CMK (cell line): ENCODE measurements around the gene GRIK5.
"Not testable (repeated sequence)": the region's sequence is repeated elsewhere in the genome, so short reads cannot be mapped to it uniquely, and the experiment has no call there.

Experiments used
- DNase-seq: peaks from one replicate; pipeline ENCODE4 v3.0.0-alpha.2; 2010; ENCODE audit warnings: low read depth

GRIK5 gene, protein sequence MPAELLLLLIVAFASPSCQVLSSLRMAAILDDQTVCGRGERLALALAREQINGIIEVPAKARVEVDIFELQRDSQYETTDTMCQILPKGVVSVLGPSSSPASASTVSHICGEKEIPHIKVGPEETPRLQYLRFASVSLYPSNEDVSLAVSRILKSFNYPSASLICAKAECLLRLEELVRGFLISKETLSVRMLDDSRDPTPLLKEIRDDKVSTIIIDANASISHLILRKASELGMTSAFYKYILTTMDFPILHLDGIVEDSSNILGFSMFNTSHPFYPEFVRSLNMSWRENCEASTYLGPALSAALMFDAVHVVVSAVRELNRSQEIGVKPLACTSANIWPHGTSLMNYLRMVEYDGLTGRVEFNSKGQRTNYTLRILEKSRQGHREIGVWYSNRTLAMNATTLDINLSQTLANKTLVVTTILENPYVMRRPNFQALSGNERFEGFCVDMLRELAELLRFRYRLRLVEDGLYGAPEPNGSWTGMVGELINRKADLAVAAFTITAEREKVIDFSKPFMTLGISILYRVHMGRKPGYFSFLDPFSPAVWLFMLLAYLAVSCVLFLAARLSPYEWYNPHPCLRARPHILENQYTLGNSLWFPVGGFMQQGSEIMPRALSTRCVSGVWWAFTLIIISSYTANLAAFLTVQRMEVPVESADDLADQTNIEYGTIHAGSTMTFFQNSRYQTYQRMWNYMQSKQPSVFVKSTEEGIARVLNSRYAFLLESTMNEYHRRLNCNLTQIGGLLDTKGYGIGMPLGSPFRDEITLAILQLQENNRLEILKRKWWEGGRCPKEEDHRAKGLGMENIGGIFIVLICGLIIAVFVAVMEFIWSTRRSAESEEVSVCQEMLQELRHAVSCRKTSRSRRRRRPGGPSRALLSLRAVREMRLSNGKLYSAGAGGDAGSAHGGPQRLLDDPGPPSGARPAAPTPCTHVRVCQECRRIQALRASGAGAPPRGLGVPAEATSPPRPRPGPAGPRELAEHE

DNA sequence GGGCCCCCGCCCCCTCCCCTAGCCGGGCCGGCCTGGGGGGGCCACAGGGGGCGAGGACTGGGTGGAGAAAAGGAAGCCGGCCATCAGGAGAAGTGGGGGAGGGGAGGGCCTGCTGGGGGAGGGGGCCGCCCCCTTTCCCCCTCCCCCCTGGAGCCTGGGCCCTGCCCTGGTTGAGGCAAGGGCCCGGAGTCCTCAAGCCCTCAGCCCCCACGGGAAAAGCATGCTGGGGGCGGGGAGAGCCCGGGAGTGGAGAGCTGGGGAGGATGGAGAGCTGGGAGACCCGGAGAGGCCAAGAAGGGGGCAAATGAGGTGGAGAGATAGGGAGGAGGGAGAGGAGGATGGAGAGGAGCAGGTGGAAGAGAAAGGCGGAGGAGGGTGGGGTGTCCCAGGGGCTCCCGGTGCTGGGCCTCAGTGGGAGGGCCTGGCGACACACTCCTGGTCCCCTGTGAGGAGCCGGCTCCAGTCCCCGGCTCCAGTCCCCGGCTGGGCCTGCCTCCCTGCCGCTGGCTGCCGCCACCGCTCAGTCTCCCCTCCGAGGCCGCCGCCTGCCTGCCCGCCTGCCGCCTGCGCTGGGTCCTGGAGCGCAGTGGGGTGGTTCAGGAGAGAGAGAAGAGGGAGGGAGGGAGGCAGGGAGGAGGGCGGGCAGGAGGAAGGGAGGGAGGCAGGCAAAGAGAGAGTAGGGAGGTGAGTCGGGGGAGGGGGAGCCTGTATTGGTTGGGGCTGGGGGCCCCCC lies at the start of gene GRIK5:
GRIK5 (minus strand) TSS at position 588 of the 733 bp plus-strand sequence. CDS start 4,436 bp downstream, outside the sequence.
- DNase-seq = peak; percentile 76

DNA sequence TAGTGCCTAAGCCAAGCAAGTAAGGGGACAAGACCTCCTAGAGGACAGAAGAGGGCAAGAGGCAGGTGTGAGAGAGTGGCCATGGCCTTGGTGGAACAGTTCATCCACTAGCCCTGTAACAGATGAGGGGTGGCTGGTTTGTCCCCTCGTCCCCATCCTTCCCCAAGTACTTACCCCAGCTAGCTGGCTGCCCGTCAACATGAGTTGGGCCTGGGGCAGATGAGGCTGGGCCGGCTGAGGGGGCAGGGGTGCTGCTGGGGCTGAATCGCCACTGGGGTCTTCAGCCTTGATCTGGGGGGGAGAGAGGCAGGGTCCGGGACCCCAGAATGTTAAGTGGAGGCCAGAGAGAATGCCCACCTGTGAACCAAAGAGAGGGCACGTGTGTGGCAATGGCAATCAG lies 47.1 kb upstream of the GRIK5 start:
- no peak for DNase-seq

DNA sequence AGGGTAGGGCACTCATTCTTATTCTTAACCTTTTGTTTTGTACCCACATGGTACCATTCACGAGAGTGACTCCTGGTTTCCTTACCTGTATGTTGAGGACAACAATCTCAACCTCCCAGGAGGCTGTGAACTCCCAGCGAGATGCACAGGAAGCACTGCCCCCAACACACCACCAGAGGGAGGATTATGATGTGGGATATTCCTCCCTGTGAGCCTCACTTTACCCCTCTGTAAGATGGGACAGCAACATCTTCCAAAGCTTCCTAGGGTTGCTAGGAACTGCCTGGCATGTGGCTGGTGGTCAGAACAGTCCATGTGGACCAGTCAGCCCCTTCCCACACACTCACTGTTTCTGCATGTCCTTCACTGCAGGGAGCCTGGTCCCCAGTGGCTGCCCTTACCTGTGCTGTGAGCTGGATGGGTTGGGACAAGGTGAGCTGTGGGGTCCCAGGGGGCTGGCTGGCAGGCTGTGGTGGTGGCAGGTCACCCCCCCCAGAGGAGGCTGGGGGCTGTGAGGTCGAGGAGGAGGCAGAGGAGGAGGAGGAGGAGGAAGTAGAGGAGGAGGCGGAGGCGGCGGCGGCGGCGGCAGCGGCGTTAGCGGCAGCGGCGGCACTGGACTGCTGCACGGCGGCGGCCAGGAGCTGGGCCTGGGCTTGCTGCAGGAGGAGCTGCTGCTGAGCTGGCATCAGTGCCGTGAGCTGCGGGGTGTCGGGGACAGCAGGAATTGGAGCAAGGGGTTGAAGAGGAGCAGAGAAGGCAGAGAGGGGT lies 46.5 kb upstream of the GRIK5 start:
- no peak for DNase-seq

DNA sequence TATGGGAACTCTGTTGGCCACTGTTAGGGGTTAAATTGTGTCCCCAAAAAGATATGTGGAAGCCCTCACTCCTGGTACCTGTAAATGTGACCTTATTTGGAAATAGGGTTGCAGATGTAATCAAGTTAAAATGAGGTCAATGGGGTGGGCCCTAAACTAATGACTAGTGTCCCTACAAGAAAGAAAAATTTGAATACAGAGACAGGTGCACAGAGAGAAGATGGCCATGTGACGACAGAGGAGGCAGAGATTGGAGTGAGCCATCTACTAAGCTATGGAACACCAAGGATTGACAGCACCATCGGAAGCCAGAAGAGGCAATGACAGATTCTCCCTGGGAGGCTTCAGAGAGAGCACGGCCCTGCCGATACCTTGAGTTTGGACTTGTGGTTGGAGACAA lies 45.7 kb upstream of the GRIK5 start:
- no peak for DNase-seq

DNA sequence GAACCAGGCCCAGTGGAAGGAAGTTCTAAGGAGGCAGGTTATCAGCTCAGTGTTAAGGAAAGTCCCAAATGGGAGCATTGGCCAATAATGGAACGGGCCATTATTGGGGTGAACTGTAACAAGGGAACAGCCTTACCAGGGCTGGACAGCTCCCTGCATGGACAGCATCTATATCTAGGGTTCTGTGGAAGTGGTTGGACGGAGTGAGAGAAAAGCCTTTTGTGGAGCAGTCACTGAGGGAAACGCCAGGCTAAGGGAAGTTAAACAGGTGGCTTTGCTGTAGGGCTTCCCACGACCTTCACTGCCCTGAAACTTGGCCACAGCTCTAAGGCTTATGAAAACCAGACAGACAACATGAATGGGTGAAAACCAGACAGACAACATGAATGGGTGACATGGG lies 45.2 kb upstream of the GRIK5 start:
- DNase-seq = no peak

DNA sequence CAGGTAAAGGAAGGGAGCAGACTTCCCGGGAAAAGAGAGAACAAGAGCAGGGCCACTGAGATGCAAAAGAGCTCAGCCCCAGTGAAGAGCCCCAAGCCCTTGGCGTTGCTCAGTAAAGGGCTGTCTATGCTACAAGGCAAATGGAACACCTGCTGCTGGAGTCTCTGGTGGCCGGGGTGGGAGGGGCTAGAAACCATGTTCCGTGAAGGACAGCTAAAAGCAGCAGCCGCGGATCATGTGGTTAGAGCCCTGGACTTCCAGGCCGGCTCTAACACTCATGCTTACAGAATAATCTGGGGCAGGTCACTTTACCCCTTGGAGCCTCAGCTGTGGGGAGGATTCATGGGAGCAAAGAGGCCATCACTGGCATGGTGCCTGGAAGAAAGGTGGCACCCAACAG lies 44.4 kb upstream of the GRIK5 start:
- DNase-seq = no peak

DNA sequence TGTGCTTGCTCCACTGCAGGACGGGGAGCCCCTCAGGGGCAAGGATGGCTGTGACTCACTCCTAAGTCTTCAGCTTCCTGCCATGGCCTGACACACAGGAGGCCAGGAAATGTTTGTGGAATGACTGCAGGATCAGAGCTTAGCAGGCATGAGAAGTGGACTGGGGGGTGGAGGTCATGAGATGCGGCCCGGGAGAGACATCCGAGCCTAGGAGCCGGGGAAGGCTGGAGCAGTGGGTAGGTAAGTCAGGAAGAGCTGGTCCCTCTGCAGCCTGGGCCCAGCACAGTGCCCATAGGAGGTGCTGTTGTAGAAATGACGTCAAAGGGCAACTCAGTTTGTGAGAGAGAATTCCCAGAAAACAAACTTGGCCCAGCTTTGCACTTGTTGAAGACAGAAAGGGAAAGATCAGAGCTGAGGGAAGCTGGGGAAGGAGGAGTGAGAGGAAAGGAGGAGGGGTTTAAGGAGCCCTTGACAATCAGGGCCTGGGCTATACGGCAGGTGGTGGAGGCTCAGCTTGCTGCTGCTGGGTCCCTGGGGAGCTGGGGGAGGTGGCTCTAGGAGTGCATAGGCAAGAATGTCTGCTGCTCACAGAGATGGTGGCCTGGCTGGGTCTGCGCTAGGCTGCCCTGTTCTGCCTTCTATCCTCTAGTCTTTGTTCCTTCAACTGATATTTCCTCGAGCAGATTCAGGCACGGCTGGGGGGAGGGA lies 43.8 kb upstream of the GRIK5 start:
- DNase-seq = no peak

DNA sequence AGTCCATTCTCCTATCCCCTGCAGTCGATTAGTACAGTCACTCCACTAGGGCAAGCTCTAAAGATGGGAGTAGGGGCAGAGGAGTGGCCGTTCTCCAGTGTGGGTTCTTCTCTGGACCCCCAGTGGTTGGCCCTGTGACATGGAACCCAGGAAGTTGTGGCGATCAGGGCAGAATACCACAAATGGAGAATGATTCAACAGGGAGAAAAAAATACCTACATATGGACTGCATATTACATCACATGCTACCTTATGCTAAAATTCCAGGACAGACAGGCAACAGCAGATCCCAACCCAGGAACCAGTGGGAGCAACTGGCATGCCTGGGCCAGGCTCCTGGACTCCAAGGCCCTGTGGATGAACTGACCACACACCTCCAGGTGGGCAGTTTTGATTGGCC lies 41.8 kb upstream of the GRIK5 start:
- no peak for DNase-seq

DNA sequence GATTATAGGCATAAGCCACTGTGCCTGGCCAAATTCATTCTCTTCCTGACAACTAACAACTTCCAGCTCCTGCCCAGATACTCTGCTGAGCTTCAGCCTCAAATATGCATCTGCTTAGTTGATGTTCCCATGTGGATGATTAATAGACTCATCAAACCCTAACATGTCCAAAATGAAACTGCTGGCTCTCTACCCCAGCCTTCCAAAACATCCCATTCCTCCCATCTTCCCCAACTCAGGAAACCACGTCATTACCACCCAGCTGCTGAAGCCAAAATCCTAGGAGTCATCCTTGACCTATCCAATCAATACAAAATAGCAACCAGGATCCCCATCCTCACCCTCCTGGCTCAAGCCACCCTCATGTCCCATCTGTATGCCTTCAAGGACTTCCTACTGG lies 41.4 kb upstream of the GRIK5 start:
- DNase-seq = no peak

DNA sequence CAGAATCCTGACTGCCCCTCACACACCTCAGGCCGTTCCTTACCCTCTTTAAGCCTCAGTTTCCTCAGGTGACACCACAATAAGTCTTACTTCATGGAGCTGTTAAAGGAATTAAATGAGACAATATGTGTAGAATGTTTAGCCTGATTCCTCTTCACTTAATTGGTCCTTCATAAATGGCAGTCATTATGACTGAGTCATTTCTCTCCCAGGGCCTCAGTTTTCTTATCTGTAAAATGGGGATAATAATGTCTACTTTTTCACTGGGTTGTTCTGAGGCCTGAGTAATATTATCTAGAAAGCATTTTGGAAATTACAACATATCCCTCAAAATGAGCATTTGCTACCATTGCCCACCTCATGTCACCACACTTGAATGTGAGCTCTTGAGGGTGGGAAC lies 40.7 kb upstream of the GRIK5 start:
- DNase-seq = no peak

DNA sequence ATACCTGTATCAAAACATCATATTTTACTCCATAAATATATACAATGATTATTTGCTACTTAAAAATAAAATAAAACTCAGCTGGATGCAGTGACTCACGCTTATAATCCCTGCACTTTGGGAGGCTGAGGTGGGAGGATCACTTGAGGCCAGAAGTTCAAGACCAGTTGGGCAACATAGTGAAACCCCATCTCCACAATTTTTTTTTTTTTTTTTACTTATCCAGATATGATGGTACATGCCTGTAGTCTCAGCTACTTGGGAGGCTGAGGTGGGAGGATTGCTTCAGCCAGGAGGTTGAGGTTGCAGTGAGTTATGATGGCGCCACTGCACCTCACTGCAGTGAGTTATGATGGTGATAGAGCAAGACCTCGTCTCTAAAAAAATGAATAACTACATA lies 39.9 kb upstream of the GRIK5 start:
- no peak for DNase-seq

DNA sequence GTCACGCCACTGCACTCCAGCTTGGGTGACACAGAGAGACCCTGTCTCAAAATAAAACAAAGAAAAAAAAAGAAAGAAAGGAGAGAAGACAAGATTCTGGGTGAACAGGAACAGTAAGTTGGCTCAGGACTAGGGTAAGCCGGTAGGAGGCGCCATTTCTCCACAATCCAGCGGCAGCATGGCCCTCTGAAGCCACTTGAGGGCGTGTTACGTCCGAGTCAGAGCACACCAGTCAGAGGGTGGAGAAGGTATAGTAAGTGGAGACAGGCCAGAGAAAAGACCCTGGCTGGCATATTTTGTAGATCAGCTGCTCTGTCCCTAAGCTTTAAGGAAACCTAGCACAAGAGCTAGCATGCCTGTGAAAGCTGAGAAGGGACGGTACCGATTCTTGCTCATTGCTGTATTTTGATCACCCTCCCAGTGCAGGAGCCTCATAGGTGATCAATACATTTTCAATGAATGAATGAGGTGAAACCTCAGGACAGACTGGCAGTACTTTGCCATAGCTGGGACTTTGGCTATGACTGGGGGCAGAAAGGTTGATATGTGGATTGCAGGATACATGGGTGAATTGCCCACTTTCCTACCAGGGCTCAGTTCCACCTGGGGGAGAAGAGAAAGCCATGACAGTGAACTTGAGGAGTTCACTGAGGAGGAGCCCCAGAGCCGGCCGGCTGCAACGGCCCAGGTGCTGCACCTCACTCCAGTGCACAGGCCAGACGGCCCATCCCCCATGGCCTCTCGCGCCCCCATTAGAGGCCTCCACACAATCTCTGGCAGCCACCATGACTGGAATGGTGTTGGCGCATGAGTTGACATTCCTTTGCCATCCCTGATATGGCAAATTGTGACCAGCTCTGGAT lies 38.8 kb upstream of the GRIK5 start:
- DNase-seq = peak; percentile 76

DNA sequence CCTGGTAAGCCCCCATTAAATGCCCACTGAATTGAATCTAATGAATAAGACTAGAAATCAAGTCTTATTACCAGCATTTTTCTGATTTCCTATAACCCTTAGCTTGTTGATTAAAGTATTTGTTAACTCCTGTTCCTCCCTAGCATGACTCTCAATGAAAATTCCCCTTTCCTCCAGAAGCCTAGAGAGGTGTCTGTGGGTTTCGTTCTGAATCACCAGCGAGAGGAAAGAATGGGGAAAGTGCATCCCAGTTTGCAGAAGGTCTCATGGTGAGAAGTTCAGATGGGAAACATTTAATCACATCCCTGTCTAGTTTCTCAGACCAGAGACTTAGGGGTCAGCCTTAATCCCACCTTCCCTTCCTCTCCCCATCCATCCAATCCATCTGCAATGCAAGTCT lies 35.4 kb upstream of the GRIK5 start:
- DNase-seq = no peak

DNA sequence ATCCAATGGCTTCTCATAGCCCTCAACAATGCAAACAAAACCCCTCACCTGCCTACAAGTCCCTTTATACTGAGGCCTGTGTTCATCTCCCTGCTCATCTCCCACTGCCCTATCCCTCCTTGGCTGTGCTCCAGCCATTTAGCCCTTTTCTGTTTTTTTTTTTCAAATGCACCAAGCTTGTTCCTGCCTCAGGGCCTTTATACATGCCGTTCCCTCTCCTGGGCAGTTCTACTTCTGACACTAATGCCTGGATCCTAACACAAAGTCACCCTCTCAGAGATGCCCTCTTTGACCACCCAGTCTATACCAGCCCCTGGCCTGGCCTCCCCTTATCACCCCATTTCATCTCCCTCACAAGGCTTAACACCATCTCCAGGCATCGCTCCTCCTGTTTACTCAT lies 32.9 kb upstream of the GRIK5 start:
- no peak for DNase-seq

DNA sequence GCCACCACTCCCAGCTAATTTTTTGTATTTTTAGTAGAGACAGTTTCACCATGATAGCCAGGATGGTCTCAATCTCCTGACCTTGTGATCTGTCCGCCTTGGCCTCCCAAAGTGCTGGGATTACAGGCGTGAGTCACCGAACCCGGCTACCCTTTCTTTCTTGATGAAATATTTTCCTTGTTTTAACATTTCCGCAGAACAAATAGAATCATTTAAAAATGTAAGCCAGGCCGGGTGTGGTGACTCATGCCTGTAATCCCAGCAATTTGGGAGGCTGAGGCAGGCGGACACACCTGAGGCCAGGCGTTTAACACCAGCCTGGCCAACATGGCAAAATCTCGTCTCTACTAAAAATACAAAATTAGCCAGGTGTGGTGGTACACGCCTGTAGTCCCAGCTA lies 30.2 kb upstream of the GRIK5 start:
- DNase-seq = not testable (repeated sequence)

DNA sequence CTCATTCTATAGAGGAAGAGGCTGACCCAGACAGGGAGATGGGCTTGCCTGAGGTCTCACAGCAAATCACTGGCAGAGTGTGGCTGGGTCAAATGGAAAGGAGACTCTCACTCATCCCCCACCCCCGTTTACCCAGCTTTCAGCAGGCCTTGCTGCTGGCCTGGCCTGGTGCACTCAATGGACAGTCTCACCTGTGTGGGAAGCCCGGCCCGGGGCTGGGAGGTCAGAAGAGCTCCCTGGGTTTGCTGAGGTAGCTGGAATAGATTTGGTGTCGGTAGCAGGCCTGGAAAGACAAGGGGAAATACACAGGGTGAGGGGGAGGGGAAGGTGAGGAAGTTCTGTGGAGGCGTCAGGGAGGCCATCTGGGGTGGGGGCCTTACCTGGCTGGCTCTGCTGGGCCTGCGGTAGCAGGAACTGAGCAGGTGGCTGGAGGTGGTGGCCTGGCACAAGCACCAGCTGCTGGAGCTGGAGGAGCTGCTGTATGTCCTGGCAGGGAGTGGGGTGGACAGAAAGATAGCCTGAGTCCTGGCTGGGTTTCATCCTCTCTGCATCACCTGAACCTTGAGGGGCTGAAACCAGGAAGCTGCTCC lies 29.4 kb upstream of the GRIK5 start:
- DNase-seq = no peak

DNA sequence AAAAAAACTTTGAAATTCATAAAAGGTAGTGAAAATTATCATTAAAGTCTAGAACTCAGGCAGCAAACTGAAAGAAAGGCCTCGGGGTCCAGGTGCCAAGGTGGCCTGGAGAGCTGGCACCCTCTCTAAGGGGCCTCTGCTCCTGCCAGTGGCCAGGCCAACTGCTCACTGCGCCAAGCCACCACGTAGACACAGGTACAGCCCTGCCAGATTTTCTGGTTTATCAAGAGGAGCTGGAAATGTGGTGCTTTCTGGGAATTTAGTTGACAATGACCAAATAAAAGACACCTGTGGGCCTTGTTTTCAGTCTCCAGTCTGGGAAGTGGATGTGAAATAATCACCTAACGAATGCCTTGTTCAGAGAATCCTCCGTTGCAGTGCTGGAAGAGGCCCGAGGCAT lies 28.8 kb upstream of the GRIK5 start:
- no peak for DNase-seq

DNA sequence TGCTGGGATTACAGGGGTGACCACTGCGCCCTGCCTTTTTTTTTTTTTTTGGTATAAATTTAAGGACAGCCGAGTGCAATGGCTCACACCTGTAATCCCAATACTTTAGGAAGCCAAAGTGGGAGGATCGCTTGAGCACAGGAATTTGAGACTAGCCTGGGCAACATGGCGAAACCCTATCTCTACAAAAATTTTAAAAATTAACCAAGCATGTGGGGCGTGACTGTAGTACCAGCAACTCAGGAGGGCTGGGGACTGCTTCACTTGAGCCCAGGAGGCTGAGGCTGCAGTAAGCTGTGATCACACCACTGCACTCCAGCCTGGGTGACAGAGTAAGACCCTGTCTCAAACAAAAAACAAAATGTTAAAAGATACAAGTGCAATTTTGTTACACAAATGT lies 27.5 kb upstream of the GRIK5 start:
- DNase-seq = no peak

DNA sequence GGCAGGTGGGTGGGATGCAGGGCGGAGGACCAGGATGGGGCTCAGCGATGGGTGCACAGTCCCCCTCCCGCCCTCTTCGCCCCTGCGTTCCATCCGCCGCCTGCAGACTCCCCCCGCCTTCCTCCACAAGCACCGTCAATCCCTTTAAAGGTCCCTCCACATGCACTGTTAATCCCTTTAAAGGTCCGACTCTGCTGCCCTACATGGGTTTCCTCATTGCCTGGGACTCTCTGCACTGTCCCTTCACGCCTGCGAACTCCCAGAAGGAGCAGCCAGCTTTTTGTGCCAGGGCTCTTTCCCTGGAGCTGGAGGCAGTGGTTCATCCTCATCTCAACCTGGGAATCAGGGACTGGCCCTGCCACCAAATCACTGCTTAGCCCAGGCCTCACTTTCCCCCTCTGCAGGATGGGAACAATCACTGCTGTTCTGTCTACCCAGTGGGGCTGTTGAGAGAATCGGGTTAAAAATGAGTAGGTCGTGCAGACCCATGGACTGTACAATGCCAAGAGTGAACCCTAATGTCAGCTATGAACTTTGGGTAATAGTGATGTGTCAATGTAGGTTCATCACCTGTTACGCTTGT lies 26.3 kb upstream of the GRIK5 start:
- DNase-seq = no peak
